HG03066 (cell line): ENCODE data around the gene KIRREL3.

Source experiments
- ATAC-seq: cut with Tn5 transposase; IDR thresholded peaks from one replicate; pipeline ENCODE4 v1.9.1; 2021; ENCODE audit warnings: low read depth; ENCODE audit not compliant: unreplicated experiment

KIRREL3 gene

GRCh38 chr11:126748100-126748791, 252.3 kb downstream of the KIRREL3 start:
- no peak for ATAC-seq

- no peak for ATAC-seq
Observed at GRCh38 chr11:126747315-126747714, 253.3 kb downstream of the KIRREL3 start.

GRCh38 chr11:126746443-126746842, 254.1 kb downstream of the KIRREL3 start:
- no peak for ATAC-seq

GRCh38 chr11:126744699-126745098, 255.9 kb downstream of the KIRREL3 start:
- no peak for ATAC-seq

- ATAC-seq, result no peak
Observed at GRCh38 chr11:126743628-126744027, 256.9 kb downstream of the KIRREL3 start.

- no peak for ATAC-seq
Observed at GRCh38 chr11:126742582-126742981, 258.0 kb downstream of the KIRREL3 start.

- ATAC-seq, result no peak
Observed at GRCh38 chr11:126740846-126741245, 259.7 kb downstream of the KIRREL3 start.

GRCh38 chr11:126739499-126740145, 260.9 kb downstream of the KIRREL3 start:
- no peak for ATAC-seq

- ATAC-seq, result no peak
Observed at GRCh38 chr11:126738295-126739031, 262.1 kb downstream of the KIRREL3 start.

- no peak for ATAC-seq
Observed at GRCh38 chr11:126736682-126737572, 263.6 kb downstream of the KIRREL3 start.

- ATAC-seq, result no peak
Observed at GRCh38 chr11:126734752-126735151, 265.8 kb downstream of the KIRREL3 start.

GRCh38 chr11:126733685-126734084, 266.9 kb downstream of the KIRREL3 start:
- no peak for ATAC-seq

- ATAC-seq, result peak; percentile 72
Observed at GRCh38 chr11:126732981-126733380, 267.6 kb downstream of the KIRREL3 start.

GRCh38 chr11:126731576-126732142, 268.9 kb downstream of the KIRREL3 start:
- ATAC-seq, result no peak

- ATAC-seq, result no peak
Observed at GRCh38 chr11:126727381-126727780, 273.2 kb downstream of the KIRREL3 start.

GRCh38 chr11:126725521-126725920, 275.0 kb downstream of the KIRREL3 start:
- no peak for ATAC-seq

GRCh38 chr11:126725043-126725442, 275.5 kb downstream of the KIRREL3 start:
- no peak for ATAC-seq

GRCh38 chr11:126723665-126724045, 276.9 kb downstream of the KIRREL3 start:
- ATAC-seq, result no peak

- no peak for ATAC-seq
Observed at GRCh38 chr11:126722956-126723664, 277.5 kb downstream of the KIRREL3 start.
